T-helper 2 cell treated with Interferon-gamma antibody and Interleukin-4, amounts not matched to agents 5 μg/mL and 100 μg/mL, for 36 hours (primary cell): ENCODE data around the gene PACS2.
A peak's percentile ranks its signal among the peaks of the same experiment; 100 is the strongest.
"Not testable (repeated sequence)": the region's sequence is repeated elsewhere in the genome, so short reads cannot be mapped to it uniquely, and the experiment has no call there.

Source experiments
- DNase-seq: peaks from one replicate; pipeline ENCODE4 v3.0.0; 2021; ENCODE audit warnings: low spot score
- H3K27ac Mint-ChIP-seq: one replicate; pipeline ENCODE4 v1.8.0; 2021; ENCODE audit warnings: mild to moderate bottlenecking, mixed read lengths
- H3K27me3 Mint-ChIP-seq: one replicate; pipeline ENCODE4 v1.8.0; 2021; ENCODE audit warnings: low read depth, mixed read lengths
- H3K36me3 Mint-ChIP-seq: one replicate; pipeline ENCODE4 v1.8.0; 2021; ENCODE audit warnings: low read depth, mixed read lengths
- H3K4me1 Mint-ChIP-seq: one replicate; pipeline ENCODE4 v1.8.0; 2021; ENCODE audit warnings: low read depth, mixed read lengths
- H3K4me3 Mint-ChIP-seq: one replicate; pipeline ENCODE4 v1.8.0; 2022; ENCODE audit warnings: mild to moderate bottlenecking, moderate library complexity, mixed read lengths
- H3K9me3 Mint-ChIP-seq: one replicate; pipeline ENCODE4 v1.8.0; 2021; ENCODE audit warnings: mixed read lengths

Gene PACS2

DNA sequence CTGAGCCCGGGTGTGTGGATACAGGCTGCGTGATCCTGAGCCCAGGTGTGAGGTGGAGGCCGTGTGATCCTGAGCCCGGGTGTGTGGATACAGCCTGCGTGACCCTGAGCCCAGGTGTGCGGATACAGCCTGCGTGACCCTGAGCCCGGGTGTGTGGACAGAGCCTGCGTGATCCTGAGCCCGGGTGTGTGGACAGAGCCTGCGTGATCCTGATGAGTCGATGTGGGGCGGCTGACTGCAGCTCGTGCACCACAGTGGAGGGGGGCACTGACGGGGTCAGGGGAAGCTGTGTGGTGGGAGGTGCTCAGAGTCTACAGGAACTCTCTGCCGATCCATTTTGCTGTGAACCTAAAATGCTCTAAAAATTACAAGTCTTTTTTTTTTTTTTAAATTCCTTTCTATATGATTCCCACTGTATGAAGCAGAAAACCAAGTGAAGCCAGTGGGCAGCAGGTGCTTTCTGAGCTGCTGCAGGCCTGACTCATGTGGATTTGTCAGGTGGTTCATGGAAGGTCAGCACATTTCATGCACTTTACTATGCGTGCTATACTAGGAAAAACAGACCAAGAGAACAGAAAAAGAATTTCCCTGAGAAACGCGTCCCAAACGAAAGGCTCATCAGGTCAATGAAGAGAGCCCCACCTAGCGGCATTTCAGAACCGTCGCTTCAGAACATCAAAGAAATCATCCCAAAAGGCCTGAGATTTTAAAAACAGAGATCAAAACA, 33.0 kb upstream of the PACS2 start:
- H3K27ac Mint-ChIP-seq = no peak overlapping the region
- no peak for DNase-seq

DNA sequence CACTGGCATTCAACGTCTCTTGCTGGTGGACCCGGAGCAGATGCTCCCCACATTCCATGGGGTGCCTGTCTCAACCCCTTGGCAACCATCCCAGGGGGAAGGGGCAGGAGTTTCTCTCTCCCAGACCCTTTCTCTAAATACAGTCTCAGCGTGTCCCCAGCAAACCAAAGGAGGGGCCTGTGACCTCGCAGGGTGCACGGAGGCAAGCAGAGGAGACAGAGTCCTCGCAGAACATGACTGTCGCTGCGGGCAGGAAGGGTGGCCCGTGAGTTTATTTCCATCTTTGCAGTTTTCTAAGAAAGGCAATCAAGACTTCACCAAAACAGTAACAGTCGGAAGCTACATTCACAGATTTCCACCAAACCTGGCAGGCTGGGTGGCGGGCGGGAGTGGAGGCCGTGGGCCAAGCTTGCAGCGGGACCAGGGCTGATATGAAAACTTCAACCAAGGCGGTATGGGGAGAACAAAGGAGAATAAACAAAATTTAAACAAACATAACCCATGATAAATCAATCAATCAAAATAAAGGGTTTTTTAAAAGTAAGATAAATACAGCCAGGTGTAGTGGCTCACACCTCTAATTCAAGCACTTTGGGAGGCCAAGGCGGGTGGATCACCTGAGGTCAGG, 32.3 kb upstream of the PACS2 start:
- H3K4me3 Mint-ChIP-seq = no peak overlapping the region
- H3K27ac Mint-ChIP-seq = no peak overlapping the region
- peaks cover 19% of the 10 kb centered on the region for H3K4me1 Mint-ChIP-seq
- peaks cover 4% of the 10 kb centered on the region for H3K36me3 Mint-ChIP-seq
- DNase-seq = no peak
- H3K27me3 Mint-ChIP-seq = no peaks in the 10 kb centered on the region
- no peaks in the 10 kb centered on the region for H3K9me3 Mint-ChIP-seq

More for the DNA sequence above, 33.0 kb upstream of the PACS2 start:
- H3K36me3 Mint-ChIP-seq = peaks cover 4% of the 10 kb centered on the region
- no peak overlapping the region for H3K4me3 Mint-ChIP-seq
- H3K4me1 Mint-ChIP-seq = peaks cover 19% of the 10 kb centered on the region
- H3K9me3 Mint-ChIP-seq = no peaks in the 10 kb centered on the region
- no peaks in the 10 kb centered on the region for H3K27me3 Mint-ChIP-seq

DNA sequence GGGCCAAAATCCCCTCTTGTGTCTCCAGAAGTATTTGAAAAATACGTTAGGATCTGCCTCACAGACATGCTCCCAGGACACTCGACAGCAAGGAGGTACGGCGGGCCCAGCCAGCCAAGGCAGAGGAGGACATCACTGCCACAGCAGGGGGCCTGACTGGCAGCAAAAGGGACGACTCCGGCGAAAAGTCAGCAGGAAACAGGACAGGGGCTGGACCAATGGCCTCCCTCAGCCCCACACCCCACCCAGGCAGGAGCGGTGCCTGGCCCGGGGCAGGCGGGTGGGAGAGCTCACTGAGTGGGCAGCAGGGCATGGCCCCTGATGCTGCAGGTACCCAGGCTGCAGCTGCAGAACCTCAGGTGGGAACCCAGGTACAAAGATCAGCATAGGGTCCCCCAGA, 31.5 kb upstream of the PACS2 start:
- Mint-ChIP-seq H3K9me3 (no peaks in the 10 kb centered on the region), H3K27ac (no peak overlapping the region), H3K36me3 (peaks cover 4% of the 10 kb centered on the region), H3K27me3 (no peaks in the 10 kb centered on the region), H3K4me3 (no peak overlapping the region), H3K4me1 (peaks cover 19% of the 10 kb centered on the region)
- DNase-seq = no peak

DNA sequence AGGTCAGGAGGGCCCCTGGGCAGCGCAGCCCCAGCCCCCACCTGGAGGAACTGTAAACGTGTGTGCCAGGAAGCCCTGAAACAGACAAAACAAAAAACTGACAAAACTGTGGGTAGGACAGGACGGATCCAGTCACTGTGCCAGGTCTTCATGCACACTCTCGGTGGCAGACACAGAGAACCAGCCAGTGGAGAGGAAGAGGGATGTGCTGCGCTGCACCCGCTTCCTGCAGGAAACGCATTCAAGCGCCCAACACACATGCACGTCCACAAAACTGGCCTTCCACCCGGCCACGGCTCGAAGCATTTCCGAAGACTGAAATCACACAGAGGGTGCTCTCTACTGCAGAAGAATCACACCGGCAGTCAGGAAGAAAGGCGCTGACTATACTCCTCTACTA, 30.6 kb upstream of the PACS2 start:
- Mint-ChIP-seq H3K27ac (peak overlapping the region; percentile 19), H3K9me3 (no peaks in the 10 kb centered on the region), H3K36me3 (peaks cover 4% of the 10 kb centered on the region), H3K4me1 (peaks cover 19% of the 10 kb centered on the region), H3K4me3 (peak overlapping the region; percentile 40), H3K27me3 (no peaks in the 10 kb centered on the region)
- no peak for DNase-seq

DNA sequence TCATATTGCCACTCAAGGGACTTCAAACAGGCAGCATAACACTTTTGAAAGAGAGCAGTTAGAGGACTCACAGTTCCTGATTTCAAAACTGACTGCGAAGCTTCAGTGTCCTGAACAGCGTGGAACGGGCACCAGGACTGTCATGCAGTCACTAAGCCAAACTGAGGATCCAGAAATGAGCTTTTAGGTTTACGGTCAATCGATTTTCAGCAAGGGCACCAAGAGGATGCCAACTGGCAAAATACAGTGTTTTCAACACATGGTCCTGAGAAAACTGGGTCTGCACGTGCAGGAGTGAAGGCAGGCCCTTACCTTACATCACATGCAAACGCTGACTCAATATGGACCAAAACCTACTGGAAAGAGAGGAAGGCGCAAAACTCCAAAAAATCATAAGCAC, 29.4 kb upstream of the PACS2 start:
- peaks cover 17% of the 10 kb centered on the region for H3K4me1 Mint-ChIP-seq
- no peak overlapping the region for H3K27ac Mint-ChIP-seq
- H3K36me3 Mint-ChIP-seq = peaks cover 4% of the 10 kb centered on the region
- H3K4me3 Mint-ChIP-seq = no peak overlapping the region
- no peak for DNase-seq
- no peaks in the 10 kb centered on the region for H3K9me3 Mint-ChIP-seq
- no peaks in the 10 kb centered on the region for H3K27me3 Mint-ChIP-seq

DNA sequence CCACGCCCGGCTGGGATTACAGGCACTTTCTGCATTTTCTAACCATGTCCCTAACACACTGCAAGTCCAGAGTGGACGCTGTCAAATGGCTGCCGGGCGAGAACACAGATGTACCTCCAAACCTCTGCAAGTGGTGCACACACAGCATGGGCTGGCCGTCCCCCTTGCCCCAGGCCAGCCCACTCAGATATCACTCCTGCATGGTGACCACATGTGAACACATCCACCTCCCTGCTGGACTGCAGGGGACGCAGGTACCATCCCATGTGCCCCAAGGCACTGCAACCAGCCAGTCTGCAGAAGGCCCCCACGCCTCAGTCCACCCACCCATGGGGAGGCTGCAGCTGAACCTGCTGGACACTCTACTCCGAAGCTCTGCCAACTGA, 27.8 kb upstream of the PACS2 start:
- DNase-seq = no peak
- Mint-ChIP-seq H3K9me3 (no peaks in the 10 kb centered on the region), H3K27ac (no peak overlapping the region), H3K4me1 (peaks cover 20% of the 10 kb centered on the region), H3K36me3 (peaks cover 4% of the 10 kb centered on the region), H3K4me3 (no peak overlapping the region), H3K27me3 (no peaks in the 10 kb centered on the region)

DNA sequence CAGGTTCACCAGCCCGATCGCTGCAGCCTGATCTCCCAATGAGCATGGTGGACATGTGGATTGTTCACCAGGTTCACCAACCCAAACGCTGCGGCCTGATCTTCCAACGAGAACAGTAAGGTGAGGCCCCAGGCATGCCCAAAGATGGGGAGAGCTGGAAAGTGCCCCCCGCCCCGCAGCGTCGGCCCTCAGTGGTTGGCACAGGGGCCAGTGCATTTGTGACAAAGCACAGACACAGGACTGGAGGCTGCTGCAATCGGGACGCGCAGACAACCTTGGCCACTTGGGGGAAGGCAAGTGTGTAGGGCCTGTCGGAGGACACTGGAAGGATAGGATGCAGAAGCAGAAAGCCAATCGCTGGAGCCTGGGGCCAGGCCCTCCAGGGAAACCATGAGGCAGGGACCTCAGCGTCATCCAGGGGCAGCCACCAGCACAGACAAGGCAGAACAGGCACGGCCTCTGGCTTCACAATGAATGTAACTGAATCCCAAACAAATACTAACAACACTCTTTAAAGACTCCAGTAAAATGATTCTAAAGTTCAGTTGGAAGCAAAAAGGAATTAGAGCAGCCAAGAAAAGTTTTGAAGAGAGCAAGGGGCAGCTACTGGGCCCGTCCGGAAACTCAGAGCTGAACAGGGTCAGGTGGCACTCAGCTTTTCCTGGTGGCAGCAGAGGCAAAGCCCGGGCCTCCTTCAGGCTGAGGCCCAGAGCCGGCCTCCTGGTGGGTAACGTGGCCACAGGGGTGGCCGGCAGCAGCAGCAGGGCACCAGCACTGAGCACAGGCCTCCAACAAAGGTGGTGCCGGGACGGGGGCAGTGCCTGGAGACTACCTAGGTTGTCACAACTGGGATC, 27.1 kb upstream of the PACS2 start:
- no peak for DNase-seq
- Mint-ChIP-seq H3K27ac (no peak overlapping the region), H3K4me1 (peaks cover 19% of the 10 kb centered on the region), H3K9me3 (no peaks in the 10 kb centered on the region), H3K27me3 (no peaks in the 10 kb centered on the region), H3K36me3 (peaks cover 4% of the 10 kb centered on the region), H3K4me3 (no peak overlapping the region)

DNA sequence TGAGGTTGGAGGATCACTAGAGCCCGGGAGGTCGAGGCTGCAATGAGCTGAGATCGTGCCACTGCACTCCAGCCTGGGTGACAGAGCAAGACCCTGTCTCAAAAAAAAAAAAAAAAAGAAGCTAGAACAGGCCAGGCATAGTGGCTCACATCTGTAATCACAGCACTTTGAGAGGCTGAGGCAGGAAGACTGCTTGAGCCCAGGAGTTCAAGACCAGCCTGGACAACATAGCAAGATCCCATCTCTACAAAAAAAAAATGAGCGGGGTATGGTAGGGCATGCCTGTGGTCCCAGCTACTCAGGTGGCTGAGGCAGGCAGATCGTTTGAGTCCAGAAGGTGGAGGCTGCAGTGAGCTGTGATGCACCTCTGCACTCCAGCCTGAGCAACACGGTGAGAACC, 25.6 kb upstream of the PACS2 start:
- not testable (repeated sequence) for DNase-seq, H3K4me3 Mint-ChIP-seq, H3K9me3 Mint-ChIP-seq, H3K27ac Mint-ChIP-seq, H3K36me3 Mint-ChIP-seq, H3K27me3 Mint-ChIP-seq
- H3K4me1 Mint-ChIP-seq = peaks cover 26% of the 10 kb centered on the region

DNA sequence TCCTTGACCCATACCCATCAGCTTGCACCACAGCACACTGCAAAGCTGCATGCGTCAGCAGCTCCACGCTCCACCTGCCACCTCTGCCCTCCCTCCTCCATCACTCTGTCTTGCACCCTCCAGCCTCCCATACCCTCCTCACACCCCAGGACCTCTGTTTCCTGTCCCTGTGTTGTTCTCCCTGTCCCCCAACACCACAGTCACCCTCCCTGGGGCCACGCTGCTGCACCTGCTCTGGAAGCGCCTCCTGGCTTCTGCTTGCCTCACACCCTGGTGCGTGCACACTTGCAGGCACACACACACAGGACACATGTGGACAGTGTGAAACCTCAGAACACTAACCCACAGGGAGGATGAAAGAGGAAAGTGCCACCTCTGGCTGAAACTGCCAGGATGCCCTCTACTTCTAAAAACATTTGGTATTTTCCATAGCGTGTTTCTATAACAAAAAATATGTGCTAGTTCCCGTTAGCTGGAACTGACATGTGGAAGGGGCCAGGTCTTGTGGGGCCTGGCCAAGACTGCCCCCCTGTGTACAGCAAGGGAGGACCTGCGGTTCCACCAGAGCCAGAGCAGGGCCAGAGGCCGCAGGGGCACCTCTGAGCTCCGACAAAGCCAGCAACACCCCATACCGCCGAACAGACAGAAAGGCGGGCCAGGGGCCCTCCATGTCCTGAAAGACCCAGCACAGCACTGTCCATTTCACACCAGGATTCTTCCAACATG, 23.8 kb upstream of the PACS2 start:
- H3K4me1 Mint-ChIP-seq = peaks cover 31% of the 10 kb centered on the region
- no peaks in the 10 kb centered on the region for H3K9me3 Mint-ChIP-seq
- no peak for DNase-seq
- H3K36me3 Mint-ChIP-seq = peaks cover 5% of the 10 kb centered on the region
- no peaks in the 10 kb centered on the region for H3K27me3 Mint-ChIP-seq
- no peak overlapping the region for H3K4me3 Mint-ChIP-seq
- peak overlapping the region; percentile 6 for H3K27ac Mint-ChIP-seq

DNA sequence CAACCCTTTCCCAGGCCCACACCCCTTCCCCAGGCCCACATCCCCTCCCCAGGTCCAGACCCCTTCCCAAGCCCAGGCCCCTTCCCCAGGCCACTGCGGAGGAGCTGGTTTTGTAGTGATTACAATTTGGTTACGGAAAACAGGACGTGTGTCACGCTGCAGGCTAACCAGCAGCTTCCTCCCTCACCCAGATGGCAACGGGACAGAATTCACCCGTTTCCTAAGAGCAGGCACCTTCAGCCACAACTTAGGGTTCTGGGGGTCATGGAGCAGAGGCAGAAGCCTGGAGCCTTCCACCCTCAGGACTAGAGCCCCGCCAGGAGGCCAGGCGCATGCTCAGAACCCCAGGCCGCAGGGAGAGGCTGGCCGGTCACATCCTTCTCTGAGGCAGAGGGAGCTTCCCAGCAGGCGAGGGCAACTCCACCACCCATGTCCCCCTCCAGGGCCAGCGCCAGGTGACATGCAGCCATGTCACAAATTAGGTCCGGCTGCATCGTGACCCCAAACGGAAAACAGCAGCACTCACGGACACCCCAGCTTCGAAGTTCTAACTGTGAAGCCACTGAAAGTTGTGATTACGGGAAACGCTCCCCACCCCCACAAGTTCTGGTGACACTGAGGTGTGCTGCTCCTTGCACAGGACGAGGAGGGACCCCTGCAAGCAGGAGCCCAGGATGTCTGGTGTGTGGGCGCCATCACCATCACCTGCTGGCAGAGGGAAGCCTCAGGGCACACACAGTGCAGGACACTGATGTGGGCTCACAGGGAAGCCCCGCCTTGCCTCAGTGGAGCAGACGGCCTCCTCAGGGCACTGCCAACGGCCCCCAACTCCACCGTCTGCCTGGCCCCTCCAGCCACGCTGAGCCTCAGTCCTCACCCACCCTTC, 21.5 kb upstream of the PACS2 start:
- peaks cover 8% of the 10 kb centered on the region for H3K36me3 Mint-ChIP-seq
- no peaks in the 10 kb centered on the region for H3K27me3 Mint-ChIP-seq
- no peaks in the 10 kb centered on the region for H3K9me3 Mint-ChIP-seq
- H3K4me1 Mint-ChIP-seq = peaks cover 31% of the 10 kb centered on the region
- H3K4me3 Mint-ChIP-seq = peak overlapping the region; percentile 81
- H3K27ac Mint-ChIP-seq = peak overlapping the region; percentile 99
- DNase-seq = peak; percentile 63

DNA sequence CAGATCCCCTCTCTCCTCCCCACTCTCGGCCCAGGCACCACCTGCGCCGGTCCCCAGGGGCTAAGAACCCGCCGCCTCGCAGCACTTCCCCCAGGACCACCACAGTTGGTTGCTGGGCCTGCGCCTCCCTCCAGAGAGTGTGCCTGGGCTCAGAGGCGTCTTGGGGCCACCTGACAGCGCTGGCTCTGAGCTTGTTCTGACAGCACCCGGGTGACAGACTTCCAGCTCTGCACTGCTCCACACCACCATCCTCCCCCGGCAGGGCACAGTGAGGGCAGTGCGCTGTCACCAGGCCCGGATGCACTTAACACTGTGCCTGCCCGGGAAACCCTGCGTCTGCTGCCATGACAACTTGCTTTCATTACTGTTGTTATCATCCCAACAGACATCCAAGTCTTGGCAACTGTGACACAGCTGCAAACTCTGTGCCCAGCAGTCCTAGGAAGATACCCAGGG, 20.4 kb upstream of the PACS2 start:
- peak; percentile 72 for DNase-seq
- peaks cover 8% of the 10 kb centered on the region for H3K36me3 Mint-ChIP-seq
- peak overlapping the region; percentile 81 for H3K4me3 Mint-ChIP-seq
- H3K27me3 Mint-ChIP-seq = no peaks in the 10 kb centered on the region
- no peaks in the 10 kb centered on the region for H3K9me3 Mint-ChIP-seq
- H3K4me1 Mint-ChIP-seq = peaks cover 37% of the 10 kb centered on the region
- H3K27ac Mint-ChIP-seq = peak overlapping the region; percentile 99

DNA sequence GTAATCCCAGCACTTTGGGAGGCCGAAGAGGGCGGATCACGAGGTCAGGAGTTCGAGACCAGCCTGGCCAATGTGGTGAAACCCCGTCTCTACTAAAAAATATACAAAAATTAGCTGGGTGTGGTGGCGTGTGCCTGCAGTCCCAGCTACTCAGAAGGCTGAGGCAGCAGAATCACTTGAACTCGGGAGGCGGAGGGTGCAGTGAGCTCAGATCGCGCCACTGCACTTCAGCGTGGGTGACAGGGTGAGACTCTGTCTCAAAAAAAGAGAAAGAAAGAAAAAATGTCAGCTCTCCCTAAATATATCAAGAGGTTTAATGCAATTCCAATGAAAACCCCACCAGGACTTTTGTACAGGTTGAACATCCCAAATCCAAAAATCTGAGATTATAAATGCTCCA, 17.2 kb upstream of the PACS2 start:
- peak overlapping the region; percentile 36 for H3K27ac Mint-ChIP-seq
- H3K9me3 Mint-ChIP-seq, H3K27me3 Mint-ChIP-seq, H3K4me3 Mint-ChIP-seq, DNase-seq: not testable (repeated sequence)
- peaks cover 39% of the 10 kb centered on the region for H3K4me1 Mint-ChIP-seq
- H3K36me3 Mint-ChIP-seq = peaks cover 14% of the 10 kb centered on the region
